Caki2 (cell line): Measurements from ENCODE around the gene NACC2. TPM values are rescaled to one million over a fixed set of nuclear protein-coding genes. Genes with fewer than 3 reads are reported as not detected.

Source experiments
- DNase-seq: peaks from one replicate; pipeline ENCODE4 v3.0.0-alpha.2; 2015; ENCODE audit warnings: low read depth
- in situ Hi-C: cut with HindIII; loops from 2 replicates; pipeline ENCODE4 v1.10.0; 2016; ENCODE audit warnings: low sequenced_read_pairs, low pct_unique_long_range_greater_than_20kb, mixed read lengths
- total RNA-seq: library from RNA; depleted of rRNA; stranded (reverse); fragments of >200 nt; shearing (Covaris generic); gene quantifications from 2 replicates; pipeline ENCODE4 v1.2.3, GENCODE V29; 2014; ENCODE audit warnings: low replicate concordance

NACC2 gene
- total RNA-seq, 1 experiment from 2014 or later = 20.2 TPM

- DNase-seq = no peak
- in situ Hi-C loops = no loop called here
These were observed 40.0 kb downstream of the NACC2 start for GRCh38 chr9:136054798-136055714.

DNA sequence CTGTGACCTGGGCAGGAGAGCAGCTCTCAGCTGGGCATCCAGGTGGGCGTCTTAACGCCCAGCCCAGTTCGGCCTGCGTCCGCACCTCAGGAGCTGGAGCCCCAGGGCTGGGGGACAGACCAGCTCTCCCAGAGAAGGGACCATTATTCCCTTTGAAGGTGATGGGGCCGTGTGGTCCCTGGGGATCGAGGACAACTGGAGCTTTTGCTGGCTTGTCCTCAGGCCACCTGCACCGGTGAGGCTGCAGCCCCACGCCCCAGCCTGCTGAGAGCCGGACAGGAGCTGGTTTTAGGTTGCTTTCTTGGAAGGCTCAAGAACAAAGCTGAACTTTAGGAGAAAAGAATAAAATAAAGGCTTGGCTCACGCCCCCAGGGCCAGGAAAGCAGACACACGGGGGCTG, 40.9 kb downstream of the NACC2 start:
- no peak for DNase-seq
- in situ Hi-C loops = no loop called here

DNA sequence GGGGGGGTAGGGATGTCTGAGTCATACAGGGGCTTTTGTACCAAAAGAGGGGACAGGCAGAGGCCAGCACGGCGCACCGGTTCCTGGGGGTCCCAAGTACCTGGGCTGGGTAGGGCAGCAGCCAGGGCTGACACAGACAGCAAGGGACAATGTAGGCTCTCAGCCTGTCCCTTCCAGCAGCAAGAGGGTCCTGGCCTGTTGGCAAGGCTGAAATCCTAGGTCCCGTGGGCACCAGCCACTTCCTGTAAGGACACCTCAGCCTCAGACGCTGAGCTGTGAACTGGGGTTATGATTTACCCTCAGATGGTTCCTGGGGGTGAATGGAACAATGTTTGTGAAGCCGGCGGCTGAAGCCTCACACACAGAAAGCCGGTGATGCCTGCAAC, 41.3 kb downstream of the NACC2 start:
- no peak for DNase-seq
- in situ Hi-C loops = no loop called here

DNA sequence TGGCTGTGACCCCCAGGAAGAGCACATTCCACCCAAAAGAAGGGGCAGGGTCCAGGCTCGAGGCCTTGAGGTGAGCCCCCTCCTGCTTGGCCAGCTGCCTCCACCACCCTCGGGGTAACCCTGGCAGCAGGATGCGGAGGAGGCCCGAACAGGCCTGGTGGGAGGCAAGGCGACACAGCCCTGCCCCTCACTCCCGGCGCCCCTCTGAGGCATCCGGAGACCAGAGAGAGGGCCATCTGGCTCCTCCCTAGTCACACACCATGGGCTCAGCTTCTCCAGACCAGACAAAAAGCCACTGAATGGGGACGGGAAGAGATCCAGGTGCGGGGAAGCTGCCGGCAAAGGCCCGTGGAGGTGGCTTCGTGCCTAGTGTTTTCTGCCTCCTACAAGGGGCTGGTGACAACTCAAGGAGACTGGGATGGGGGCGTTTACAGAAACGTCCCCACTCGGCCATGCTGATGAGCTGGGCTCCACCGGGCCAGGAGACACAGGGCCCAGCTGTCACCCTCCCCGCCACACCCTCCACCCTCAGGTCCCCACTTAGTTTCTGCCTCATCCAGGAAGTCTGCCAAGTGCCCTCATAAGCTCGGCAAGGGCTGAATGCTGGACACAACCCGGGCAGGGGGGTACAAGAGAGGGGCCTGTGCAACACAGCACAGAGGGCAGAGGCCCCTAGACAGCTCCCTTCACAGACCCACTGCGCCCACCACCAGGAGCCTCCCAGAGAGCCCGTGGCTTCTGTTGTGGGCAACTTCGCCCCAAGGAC, 41.9 kb downstream of the NACC2 start:
- in situ Hi-C loops = no loop called here

GRCh38 chr9:136052472-136052880, 42.6 kb downstream of the NACC2 start:
- peak; percentile 73 for DNase-seq
- in situ Hi-C loops = no loop called here

More for the DNA sequence above, 41.9 kb downstream of the NACC2 start:
- DNase-seq = no peak

- in situ Hi-C loops = no loop called here
- DNase-seq = peak; percentile 96
These were observed 43.1 kb downstream of the NACC2 start for GRCh38 chr9:136051837-136052471.

DNA sequence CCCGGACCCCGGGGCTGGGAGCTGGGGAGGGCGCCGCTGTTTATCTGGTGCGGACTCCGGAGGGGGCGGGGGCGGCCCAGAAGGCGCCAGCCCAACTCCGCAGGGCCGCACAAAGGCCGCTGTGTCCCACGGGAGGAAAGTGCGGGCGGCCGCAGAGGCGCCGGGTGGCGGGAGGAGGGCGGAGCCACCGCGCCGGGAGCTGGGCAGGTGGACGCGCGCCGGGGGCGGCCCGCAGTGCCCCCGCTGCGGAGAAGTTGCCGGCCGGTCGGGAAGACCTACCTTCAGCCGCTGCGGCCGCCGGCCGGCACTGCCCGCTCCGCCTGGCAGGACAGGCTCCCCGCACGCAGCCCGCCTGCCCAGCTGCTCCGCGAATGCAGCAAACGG, 43.6 kb downstream of the NACC2 start:
- in situ Hi-C loops = no loop called here
- DNase-seq = no peak

DNA sequence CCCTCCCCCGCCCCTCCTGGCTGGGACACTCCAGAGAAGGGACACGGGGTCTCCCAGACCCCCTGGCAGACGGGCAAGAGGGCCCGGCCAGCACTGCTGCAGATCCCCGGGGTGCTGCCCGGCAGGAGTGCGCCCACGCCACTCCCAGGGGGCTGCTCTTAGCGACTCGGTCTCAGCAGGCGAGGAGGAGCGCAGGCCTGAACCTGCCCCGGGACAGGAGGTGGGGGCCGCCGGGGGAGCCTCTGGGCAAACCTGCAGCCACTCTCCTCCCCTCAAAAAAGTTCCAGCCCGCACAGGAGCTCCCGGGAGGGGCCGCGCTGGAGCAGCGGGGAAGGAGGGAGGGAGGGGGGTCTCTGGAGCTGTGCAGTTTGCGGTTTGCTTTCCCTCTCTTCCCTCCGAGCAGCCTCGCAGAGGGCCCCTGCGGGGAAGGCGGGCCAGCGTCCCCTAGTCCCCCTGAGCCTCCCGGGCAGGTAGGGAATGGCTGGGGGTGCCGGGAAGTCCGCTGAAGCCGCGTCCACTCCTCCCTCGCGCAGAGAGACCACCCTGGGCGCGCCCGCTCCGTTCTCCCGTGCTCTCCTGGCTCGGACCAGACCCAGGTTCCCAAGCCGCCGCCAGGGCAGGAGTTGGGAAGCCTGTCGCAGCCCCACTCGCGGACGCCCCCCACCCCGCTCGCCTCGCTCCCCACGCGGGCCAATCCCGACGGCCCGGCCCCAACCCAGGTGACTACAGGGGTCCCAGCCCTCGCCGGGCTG, 44.2 kb downstream of the NACC2 start:
- no peak for DNase-seq
- in situ Hi-C loops = no loop called here

DNA sequence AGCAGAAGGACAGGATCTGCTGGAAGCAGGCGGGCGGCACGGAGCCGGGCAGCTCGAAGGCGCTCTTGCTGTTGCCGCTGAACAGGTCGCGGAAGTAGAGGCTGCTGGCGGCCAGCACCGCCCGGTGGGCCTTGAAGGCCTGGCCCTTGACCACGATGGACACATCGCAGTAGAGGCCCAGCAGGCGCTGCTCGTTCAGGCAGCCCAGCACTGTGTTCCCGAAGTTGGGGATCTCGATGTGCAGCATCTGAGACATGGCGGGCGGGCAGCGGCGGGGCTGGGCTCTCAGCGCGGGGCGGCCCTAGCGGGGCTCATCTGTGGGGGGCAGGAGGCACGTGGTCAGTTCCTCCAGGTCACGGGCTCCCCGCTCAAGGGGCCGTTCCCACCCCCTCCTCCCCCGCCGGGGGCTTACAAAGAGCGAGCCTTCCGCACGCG, 44.8 kb downstream of the NACC2 start:
- no peak for DNase-seq
- in situ Hi-C loops = no loop called here

DNA sequence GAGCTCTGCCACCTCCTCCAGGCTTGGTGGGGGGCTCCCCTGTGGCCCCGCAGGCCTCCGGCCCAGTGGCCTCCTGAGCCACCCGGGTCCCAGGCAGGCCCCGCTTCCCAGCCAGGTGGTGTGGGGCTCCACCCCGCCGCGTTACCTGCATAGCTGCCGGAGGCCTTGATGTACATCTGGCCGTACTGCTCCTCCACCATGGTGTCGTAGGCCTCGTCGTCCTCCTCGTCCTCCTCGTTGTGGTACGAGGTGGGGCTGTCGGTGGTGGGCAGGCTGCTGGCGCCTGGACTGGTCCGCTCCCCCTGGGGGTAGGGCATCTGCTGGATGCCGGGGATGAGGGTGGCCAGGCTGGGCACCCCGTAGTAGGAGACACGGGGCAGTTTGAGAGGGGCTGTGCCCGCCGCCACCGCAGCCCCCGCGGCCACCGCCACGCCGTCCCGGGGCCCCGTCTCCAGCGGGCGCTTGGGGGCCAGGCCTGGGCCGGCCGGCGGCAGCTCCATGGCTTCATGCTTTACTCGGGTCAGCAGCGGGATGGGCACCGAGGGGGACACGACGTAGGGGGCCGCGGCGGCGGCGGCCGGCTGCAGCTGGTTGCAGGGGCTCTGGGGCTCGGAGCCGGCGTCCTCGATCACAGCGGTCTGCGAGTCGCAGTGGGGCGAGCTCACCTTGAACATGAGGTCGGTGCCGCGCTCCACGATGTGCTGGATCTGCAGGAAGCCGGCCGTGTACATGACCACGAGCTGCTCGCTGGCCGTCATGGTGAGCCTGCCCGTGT, 45.4 kb downstream of the NACC2 start:
- in situ Hi-C loops = no loop called here
- no peak for DNase-seq

GRCh38 chr9:136048560-136049411, 46.3 kb downstream of the NACC2 start:
- in situ Hi-C loops = no loop called here
- DNase-seq = no peak

DNA sequence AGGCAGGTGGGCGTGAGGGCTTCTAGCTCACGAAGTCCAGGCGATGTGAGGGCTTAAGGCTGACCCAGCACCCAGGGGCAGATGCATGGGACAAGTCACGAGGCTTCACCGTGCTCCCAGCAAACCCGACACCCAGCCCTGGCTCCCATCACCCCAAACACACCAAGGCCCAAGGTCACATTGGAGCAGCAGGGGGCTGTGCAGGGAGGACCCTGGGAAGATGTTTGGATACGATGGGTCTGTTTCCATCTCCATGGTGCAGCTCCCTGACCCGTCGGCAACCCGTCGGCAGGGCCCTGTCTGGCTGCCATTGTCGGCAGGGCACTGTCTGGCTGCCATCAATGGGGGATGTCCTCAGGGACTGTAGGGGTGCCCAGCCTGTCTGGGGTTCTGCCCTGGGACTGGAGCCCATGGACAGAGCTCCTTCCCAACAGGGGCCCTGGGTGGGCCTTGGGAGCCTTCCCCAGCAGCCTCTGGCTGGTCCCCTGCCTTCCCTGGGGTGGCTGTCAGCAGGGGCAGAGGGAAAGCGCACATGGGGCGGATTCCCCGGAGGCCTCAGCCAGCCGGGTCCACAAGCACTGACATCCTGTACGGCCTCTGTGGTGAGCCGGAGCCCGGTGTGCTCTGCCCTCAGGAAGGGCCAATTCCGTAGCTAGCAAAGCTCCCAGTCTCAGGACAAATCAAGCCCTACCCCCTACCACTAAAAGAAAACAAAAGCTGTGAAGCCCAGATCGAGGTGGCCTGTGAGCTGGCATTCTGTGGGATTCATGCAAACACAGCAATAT, 47.1 kb downstream of the NACC2 start:
- no peak for DNase-seq
- in situ Hi-C loops = no loop called here

- no peak for DNase-seq
- in situ Hi-C loops = no loop called here
These were observed 47.9 kb downstream of the NACC2 start for GRCh38 chr9:136047076-136047774.

DNA sequence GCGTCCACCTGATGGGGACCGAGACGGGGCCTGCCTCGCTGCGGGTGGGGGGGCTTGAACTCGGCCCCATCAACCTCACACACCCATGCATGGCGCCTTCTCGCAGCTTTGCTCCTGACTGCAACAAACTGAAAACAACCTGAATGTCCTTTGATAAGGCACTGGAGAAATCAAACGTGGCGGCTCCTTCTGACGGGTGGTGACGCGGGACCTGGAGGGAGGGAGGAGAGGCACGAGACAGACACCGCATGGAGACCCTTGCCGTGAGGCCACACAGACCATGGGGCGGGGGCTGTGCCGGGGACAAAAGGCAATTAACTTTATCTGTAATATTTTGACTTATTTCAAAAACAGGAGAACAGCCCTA, 48.6 kb downstream of the NACC2 start:
- in situ Hi-C loops = no loop called here
- no peak for DNase-seq

DNA sequence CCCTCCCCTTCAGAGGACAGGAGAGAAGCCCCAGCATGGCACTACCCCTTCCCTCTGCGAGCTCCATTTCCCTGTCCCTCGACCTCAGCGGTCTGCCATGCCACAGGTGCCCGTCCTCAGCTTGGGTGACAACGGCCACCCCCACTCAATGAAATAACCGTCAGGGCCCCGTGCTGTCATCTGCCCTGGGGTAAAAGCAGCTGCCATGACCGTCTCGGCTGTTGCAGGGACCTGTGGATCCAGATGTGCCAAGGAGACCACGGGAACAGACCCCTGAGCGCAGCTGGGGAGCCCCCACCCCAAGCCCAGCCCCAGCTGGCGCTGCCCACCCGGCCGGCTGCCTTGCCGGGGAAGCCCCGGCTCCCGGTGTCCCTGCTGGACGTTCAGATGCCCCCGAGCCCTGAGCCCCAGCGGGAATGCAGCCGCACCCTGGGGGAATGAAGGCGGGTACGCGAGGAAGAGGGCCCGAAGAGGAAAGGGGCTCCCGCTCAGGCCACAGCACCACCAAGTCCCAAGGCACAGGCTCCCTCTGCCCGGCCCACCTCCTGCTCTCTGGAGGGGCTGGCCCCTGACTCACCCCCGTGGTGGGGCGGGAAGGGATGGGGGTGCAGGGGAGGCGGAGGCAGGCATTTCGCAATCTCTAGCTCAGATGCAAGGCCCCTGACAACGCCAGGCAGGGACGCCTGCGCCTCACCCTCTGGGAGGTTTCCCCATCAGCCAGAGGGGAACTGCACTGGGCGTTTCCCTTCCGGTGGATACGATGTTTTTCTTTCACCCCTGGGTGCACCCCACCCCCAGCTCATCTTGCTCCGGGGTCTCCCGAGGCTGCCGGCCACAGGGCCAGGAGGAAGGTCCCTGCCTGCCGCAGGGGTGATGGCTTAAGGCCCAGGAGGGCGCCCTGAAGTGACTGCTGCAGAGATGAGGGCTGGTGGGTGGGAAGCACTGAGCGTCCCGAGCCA, 49.2 kb downstream of the NACC2 start:
- in situ Hi-C loops = no loop called here
- DNase-seq = no peak
